ENCODE results near the gene SNCA.

DNA sequence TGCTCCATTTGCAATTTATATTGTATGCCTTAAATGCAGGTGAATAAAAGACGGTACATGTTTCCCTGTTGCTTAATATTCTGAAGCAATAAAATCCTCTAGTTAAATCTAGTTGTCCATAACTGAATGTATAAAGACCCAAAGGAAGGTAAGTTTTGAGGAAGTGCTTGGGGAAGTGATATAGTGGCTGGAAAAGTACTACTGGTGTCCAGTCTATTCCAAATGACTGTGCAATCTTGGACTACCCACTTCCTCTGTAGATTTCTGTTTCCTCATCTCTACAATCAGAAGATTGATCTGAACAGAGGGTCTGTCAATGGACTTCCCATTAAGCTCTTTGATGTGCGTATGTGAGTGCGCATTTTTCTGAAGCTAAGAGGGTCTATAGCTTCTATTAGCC, 17.0 kb downstream of the SNCA start:
- TF ChIP-seq, protein P1, sequence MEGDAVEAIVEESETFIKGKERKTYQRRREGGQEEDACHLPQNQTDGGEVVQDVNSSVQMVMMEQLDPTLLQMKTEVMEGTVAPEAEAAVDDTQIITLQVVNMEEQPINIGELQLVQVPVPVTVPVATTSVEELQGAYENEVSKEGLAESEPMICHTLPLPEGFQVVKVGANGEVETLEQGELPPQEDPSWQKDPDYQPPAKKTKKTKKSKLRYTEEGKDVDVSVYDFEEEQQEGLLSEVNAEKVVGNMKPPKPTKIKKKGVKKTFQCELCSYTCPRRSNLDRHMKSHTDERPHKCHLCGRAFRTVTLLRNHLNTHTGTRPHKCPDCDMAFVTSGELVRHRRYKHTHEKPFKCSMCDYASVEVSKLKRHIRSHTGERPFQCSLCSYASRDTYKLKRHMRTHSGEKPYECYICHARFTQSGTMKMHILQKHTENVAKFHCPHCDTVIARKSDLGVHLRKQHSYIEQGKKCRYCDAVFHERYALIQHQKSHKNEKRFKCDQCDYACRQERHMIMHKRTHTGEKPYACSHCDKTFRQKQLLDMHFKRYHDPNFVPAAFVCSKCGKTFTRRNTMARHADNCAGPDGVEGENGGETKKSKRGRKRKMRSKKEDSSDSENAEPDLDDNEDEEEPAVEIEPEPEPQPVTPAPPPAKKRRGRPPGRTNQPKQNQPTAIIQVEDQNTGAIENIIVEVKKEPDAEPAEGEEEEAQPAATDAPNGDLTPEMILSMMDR (IDR thresholded peaks at IDR 0.05) = no peak
- TF ChIP-seq ZFX (IDR thresholded peaks at IDR 0.05; ENCODE audit: borderline replicate concordance) = no peak

Measured in 22Rv1 (cell line).